Endothelial cell of umbilical vein (primary cell): ENCODE results near the gene MC4R.

ENCODE experiments used
- CTCF ChIP-seq, 2 donors: IDR thresholded peaks; 1 replicate in 1 of 2; 2 replicates in 1 of 2; pipeline ENCODE4 v1.5.1; 2011; ENCODE audit warnings: low read length in 2 of 2, mild to moderate bottlenecking in 2 of 2, moderate library complexity in 2 of 2, control low read depth in 1 of 2, inconsistent platforms in 1 of 2, low read depth in 1 of 2; ENCODE audit not compliant: insufficient read depth in 1 of 2; ENCODE audit errors: extremely low read depth in 1 of 2
- EZH2 ChIP-seq: IDR thresholded peaks from 2 replicates; pipeline ENCODE4 v1.6.1; 2012; ENCODE audit warnings: borderline replicate concordance, low read depth, mild to moderate bottlenecking, moderate library complexity, low read length, inconsistent platforms; ENCODE audit not compliant: severe bottlenecking
- FOS ChIP-seq: IDR thresholded peaks from 2 replicates; pipeline ENCODE4 v1.6.1; 2011; ENCODE audit warnings: mild to moderate bottlenecking, low read length, moderate library complexity, borderline replicate concordance; ENCODE audit not compliant: insufficient read depth
- GATA2 ChIP-seq: IDR thresholded peaks from 2 replicates; pipeline ENCODE4 v1.7.0; 2011; ENCODE audit warnings: low read depth, mild to moderate bottlenecking, moderate library complexity, mixed read lengths, low read length; ENCODE audit not compliant: insufficient read length, insufficient read depth
- JUN ChIP-seq: IDR thresholded peaks from 2 replicates; pipeline ENCODE4 v1.6.1; 2011; ENCODE audit warnings: borderline replicate concordance, low read depth; ENCODE audit not compliant: insufficient read length, insufficient read depth
- MAX ChIP-seq: IDR thresholded peaks from 2 replicates; pipeline ENCODE4 v1.6.1; 2011; ENCODE audit not compliant: insufficient read depth, insufficient read length
- MYC ChIP-seq: IDR thresholded peaks from one replicate; pipeline ENCODE4 v1.6.1; 2011; ENCODE audit warnings: mild to moderate bottlenecking, low read depth, low read length
- POLR2A ChIP-seq: IDR thresholded peaks from 2 replicates; pipeline ENCODE4 v1.6.1; 2012; ENCODE audit warnings: low read depth, mild to moderate bottlenecking, control low read depth, low read length
- POLR2AphosphoS5 ChIP-seq: IDR thresholded peaks from 2 replicates; pipeline ENCODE4 v1.6.1; 2012; ENCODE audit warnings: low read depth, mild to moderate bottlenecking, control low read depth, low read length, moderate library complexity; ENCODE audit not compliant: insufficient read depth

DNA sequence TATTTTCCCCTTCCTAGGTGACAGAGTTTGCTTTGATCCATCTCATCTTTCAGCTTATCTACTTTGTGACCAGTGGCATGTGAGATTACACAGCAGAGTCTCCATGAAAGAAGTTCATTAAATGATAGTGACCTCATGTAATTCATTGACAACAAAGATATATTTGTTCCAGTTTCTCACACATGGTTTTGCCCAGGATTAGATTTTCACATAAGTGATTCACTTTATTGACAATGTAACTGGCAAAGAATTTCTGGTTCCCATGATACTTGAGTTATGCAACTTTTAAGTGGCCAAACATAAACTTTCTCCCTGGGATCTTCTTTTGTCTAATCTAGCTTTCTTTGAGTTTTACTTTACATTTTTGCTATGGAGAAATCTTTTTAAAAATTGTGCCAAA, 50.0 kb downstream of the MC4R start:
- TF ChIP-seq POLR2AphosphoS5 (no peak), CTCF (IDR thresholded peaks at IDR 0.05; ENCODE audit: extremely low read depth in 1 of 2, insufficient read depth in 1 of 2, low read depth in 1 of 2, low read length in 2 of 2) (no peak), GATA2 (no peak), POLR2A (no peak), MAX (no peak), JUN (no peak), EZH2 (no peak), MYC (no peak), FOS (no peak)
